ENCODE results near the gene BRD2.

Gene BRD2

GRCh38 chr6:32976334-32977069 is 8.1 kb downstream of the BRD2 start:
- H3K4me3 ChIP-seq (ENCODE audit: low read depth, low read length) = no peak overlapping the region
- TF ChIP-seq, protein P1, sequence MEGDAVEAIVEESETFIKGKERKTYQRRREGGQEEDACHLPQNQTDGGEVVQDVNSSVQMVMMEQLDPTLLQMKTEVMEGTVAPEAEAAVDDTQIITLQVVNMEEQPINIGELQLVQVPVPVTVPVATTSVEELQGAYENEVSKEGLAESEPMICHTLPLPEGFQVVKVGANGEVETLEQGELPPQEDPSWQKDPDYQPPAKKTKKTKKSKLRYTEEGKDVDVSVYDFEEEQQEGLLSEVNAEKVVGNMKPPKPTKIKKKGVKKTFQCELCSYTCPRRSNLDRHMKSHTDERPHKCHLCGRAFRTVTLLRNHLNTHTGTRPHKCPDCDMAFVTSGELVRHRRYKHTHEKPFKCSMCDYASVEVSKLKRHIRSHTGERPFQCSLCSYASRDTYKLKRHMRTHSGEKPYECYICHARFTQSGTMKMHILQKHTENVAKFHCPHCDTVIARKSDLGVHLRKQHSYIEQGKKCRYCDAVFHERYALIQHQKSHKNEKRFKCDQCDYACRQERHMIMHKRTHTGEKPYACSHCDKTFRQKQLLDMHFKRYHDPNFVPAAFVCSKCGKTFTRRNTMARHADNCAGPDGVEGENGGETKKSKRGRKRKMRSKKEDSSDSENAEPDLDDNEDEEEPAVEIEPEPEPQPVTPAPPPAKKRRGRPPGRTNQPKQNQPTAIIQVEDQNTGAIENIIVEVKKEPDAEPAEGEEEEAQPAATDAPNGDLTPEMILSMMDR (IDR thresholded peaks at IDR 0.05; ENCODE audit: low read depth, low read length) = no peak
- H3K36me3 ChIP-seq = peaks cover 95% of the 10 kb centered on the region

GRCh38 chr6:32977272-32977952 is 9.0 kb downstream of the BRD2 start:
- no peak overlapping the region for H3K4me3 ChIP-seq (ENCODE audit: low read depth, low read length)
- TF ChIP-seq, protein P1 (IDR thresholded peaks at IDR 0.05; ENCODE audit: low read depth, low read length) = no peak
- H3K27me3 ChIP-seq (ENCODE audit: insufficient read depth, low read depth, severe bottlenecking) = no peaks in the 10 kb centered on the region
- H3K36me3 ChIP-seq = peaks cover 100% of the 10 kb centered on the region
- no peak overlapping the region for H3K27ac ChIP-seq
- DNase-seq = no peak
- H3K9me3 ChIP-seq (ENCODE audit: severe bottlenecking) = no peaks in the 10 kb centered on the region

More at GRCh38 chr6:32976334-32977069, 8.1 kb downstream of the BRD2 start:
- Histone ChIP-seq H3K27ac (no peak overlapping the region), H3K9me3 (ENCODE audit: severe bottlenecking) (no peaks in the 10 kb centered on the region), H3K27me3 (ENCODE audit: insufficient read depth, low read depth, severe bottlenecking) (no peaks in the 10 kb centered on the region)
- no peak for DNase-seq

DNA sequence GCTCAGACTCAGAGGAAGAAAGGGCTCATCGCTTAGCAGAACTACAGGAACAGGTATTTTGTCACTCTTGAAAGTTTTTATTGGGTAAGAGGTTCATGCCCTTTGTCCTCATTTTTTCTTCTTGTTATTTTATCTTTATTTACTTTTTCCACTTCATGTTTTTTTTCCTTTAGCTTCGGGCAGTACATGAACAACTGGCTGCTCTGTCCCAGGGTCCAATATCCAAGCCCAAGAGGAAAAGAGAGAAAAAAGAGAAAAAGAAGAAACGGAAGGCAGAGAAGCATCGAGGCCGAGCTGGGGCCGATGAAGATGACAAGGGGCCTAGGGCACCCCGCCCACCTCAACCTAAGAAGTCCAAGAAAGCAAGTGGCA is 9.5 kb downstream of the BRD2 start:
- H3K27ac ChIP-seq = no peak overlapping the region
- H3K9me3 ChIP-seq (ENCODE audit: severe bottlenecking) = no peaks in the 10 kb centered on the region
- TF ChIP-seq, protein P1 (IDR thresholded peaks at IDR 0.05; ENCODE audit: low read depth, low read length) = no peak
- H3K27me3 ChIP-seq (ENCODE audit: insufficient read depth, low read depth, severe bottlenecking) = no peaks in the 10 kb centered on the region
- no peak overlapping the region for H3K4me3 ChIP-seq (ENCODE audit: low read depth, low read length)
- peaks cover 99% of the 10 kb centered on the region for H3K36me3 ChIP-seq
- no peak for DNase-seq

DNA sequence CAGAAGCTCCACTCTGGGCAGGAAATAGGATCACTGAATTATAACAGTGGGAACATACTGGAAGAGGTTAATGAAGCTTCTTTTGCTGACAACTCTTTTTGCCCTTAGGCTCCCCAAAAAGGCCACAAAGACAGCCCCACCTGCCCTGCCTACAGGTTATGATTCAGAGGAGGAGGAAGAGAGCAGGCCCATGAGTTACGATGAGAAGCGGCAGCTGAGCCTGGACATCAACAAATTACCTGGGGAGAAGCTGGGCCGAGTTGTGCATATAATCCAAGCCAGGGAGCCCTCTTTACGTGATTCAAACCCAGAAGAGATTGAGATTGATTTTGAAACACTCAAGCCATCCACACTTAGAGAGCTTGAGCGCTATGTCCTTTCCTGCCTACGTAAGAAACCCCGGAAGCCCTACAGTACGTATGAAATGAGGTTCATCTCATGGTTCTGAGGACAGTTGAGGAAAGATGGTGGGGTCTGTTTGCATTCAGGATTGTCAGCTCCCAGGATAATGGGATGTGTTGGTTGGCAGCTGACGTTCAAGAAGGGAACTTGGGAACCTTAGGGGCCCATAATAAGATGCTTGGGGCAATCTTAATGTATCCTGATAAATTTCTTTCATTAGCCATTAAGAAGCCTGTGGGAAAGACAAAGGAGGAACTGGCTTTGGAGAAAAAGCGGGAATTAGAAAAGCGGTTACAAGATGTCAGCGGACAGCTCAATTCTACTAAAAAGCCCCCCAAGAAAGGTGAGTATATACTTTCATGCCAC is 11.5 kb downstream of the BRD2 start:
- no peaks in the 10 kb centered on the region for H3K27me3 ChIP-seq (ENCODE audit: insufficient read depth, low read depth, severe bottlenecking)
- peaks cover 80% of the 10 kb centered on the region for H3K36me3 ChIP-seq
- no peak overlapping the region for H3K27ac ChIP-seq
- no peak for DNase-seq
- H3K4me3 ChIP-seq (ENCODE audit: low read depth, low read length) = no peak overlapping the region
- no peaks in the 10 kb centered on the region for H3K9me3 ChIP-seq (ENCODE audit: severe bottlenecking)
- TF ChIP-seq, protein P1 (IDR thresholded peaks at IDR 0.05; ENCODE audit: low read depth, low read length) = no peak

- H3K4me3 ChIP-seq (ENCODE audit: low read depth, low read length) = no peak overlapping the region
- no peak for DNase-seq
- peaks cover 73% of the 10 kb centered on the region for H3K36me3 ChIP-seq
- no peak overlapping the region for H3K27ac ChIP-seq
- TF ChIP-seq, protein P1 (IDR thresholded peaks at IDR 0.05; ENCODE audit: low read depth, low read length) = no peak
- H3K27me3 ChIP-seq (ENCODE audit: insufficient read depth, low read depth, severe bottlenecking) = no peaks in the 10 kb centered on the region
- no peaks in the 10 kb centered on the region for H3K9me3 ChIP-seq (ENCODE audit: severe bottlenecking)
Observed at GRCh38 chr6:32980488-32981038, 12.2 kb downstream of the BRD2 start.

Data from WERI-Rb-1 (cell line).